C1 segment of cervical spinal cord (tissue), 14 donors: ENCODE measurements around the gene ATR.

Experiments used
- DNase-seq, 14 donors: peaks; one replicate each; lab custom pipeline; 2025; lab: John Stamatoyannopoulos, UW

Gene ATR

GRCh38 chr3:142523921-142524566 lies 54.5 kb downstream of the ATR start:
- DNase-seq = no peak

GRCh38 chr3:142509079-142509478 lies 69.5 kb downstream of the ATR start:
- DNase-seq = no peak

- DNase-seq = no peak
These were observed 71.3 kb downstream of the ATR start for GRCh38 chr3:142507241-142507640.

GRCh38 chr3:142502187-142502985 lies 76.1 kb downstream of the ATR start:
- DNase-seq = no peak

GRCh38 chr3:142501004-142501926 lies 77.3 kb downstream of the ATR start:
- DNase-seq = no peak

GRCh38 chr3:142500211-142500610 lies 78.3 kb downstream of the ATR start:
- DNase-seq = no peak

- no peak for DNase-seq
These were observed 79.9 kb downstream of the ATR start for GRCh38 chr3:142498397-142499180.

- no peak for DNase-seq
These were observed 80.8 kb downstream of the ATR start for GRCh38 chr3:142497729-142498128.

GRCh38 chr3:142495103-142495502 lies 83.4 kb downstream of the ATR start:
- DNase-seq = no peak

- DNase-seq = no peak
These were observed 86.3 kb downstream of the ATR start for GRCh38 chr3:142492184-142492583.

GRCh38 chr3:142489572-142490323 lies 88.8 kb downstream of the ATR start:
- no peak for DNase-seq

GRCh38 chr3:142484912-142485435 lies 93.6 kb downstream of the ATR start:
- DNase-seq = no peak

GRCh38 chr3:142481196-142481595 lies 97.3 kb downstream of the ATR start:
- DNase-seq = no peak

- DNase-seq = no peak
These were observed 107.7 kb downstream of the ATR start for GRCh38 chr3:142470826-142471225.

GRCh38 chr3:142468456-142468855 lies 110.1 kb downstream of the ATR start:
- no peak for DNase-seq

- no peak for DNase-seq
These were observed 110.8 kb downstream of the ATR start for GRCh38 chr3:142467768-142468167.

- DNase-seq = no peak
These were observed 117.8 kb downstream of the ATR start for GRCh38 chr3:142460689-142461088.

GRCh38 chr3:142459929-142460328 lies 118.6 kb downstream of the ATR start:
- DNase-seq = no peak

GRCh38 chr3:142459096-142459495 lies 119.4 kb downstream of the ATR start:
- no peak for DNase-seq

GRCh38 chr3:142450881-142451280 lies 127.7 kb downstream of the ATR start:
- DNase-seq = no peak
